WTC11 (cell line): ENCODE measurements around the gene EVI5L. TPM values are rescaled to one million over a fixed set of nuclear protein-coding genes. Genes with fewer than 3 reads are reported as not detected.

Source experiments
- ATAC-seq: fragments of 200-7000 bp; cut with Tn5 transposase; 2 replicates; pipeline ENCODE4 v1.10.0; 2021; ENCODE audit warnings: mild to moderate bottlenecking, moderate library complexity
- CTCF ChIA-PET: fragments of 300-600 bp; sonication (Branson Sonifier 250); formaldehyde crosslinking; loops from one replicate; lab custom pipeline; 2021; ENCODE audit warnings: antibody characterized with exemption; lab: Charles Lee
- POLR2A ChIA-PET: fragments of 350-600 bp; sonication (Branson Sonifier 250); formaldehyde crosslinking; loops from one replicate; lab custom pipeline; 2021; ENCODE audit warnings: antibody characterized with exemption; lab: Charles Lee
- DNase-seq: peaks from one replicate; pipeline ENCODE4 v3.0.0; 2021; ENCODE audit warnings: low spot score
- H3K27ac Mint-ChIP-seq: 2 replicates; pipeline ENCODE4 v1.8.0; 2021; ENCODE audit warnings: mixed read lengths
- H3K27me3 Mint-ChIP-seq: 2 replicates; pipeline ENCODE4 v1.8.0; 2021; ENCODE audit warnings: low read depth, mild to moderate bottlenecking, moderate library complexity, mixed read lengths
- H3K36me3 Mint-ChIP-seq: 2 replicates; pipeline ENCODE4 v1.8.0; 2021; ENCODE audit warnings: mixed read lengths
- H3K4me1 Mint-ChIP-seq: 2 replicates; pipeline ENCODE4 v1.8.0; 2022; ENCODE audit warnings: mixed read lengths
- H3K4me3 Mint-ChIP-seq: 2 replicates; pipeline ENCODE4 v1.8.0; 2021; ENCODE audit warnings: mild to moderate bottlenecking, moderate library complexity, mixed read lengths
- H3K9me3 Mint-ChIP-seq: 2 replicates; pipeline ENCODE4 v1.8.0; 2021; ENCODE audit warnings: mixed read lengths
- ATF2 ChIP-seq: sonication (generic); formaldehyde crosslinking; IDR thresholded peaks from 2 replicates; pipeline ENCODE4 v1.8.1; 2022; ENCODE audit warnings: low read depth, missing genetic modification reagents, borderline replicate concordance
- ATF6 ChIP-seq: sonication (generic); formaldehyde crosslinking; IDR thresholded peaks from 2 replicates; pipeline ENCODE4 v1.8.1; 2023; ENCODE audit warnings: mild to moderate bottlenecking, missing genetic modification reagents
- E2F5 ChIP-seq: sonication (generic); formaldehyde crosslinking; IDR thresholded peaks from 2 replicates; pipeline ENCODE4 v1.8.1; 2022; ENCODE audit warnings: mild to moderate bottlenecking, moderate library complexity, missing genetic modification reagents
- ERG ChIP-seq: fragments of 250-450 bp; sonication (Bioruptor Pico); IDR thresholded peaks from 2 replicates; pipeline ENCODE4 v1.8.0; 2021; ENCODE audit warnings: mild to moderate bottlenecking
- FOXJ3 ChIP-seq: sonication (generic); formaldehyde crosslinking; IDR thresholded peaks from 2 replicates; pipeline ENCODE4 v1.9.0; 2021; ENCODE audit warnings: missing genetic modification reagents, mild to moderate bottlenecking, borderline replicate concordance
- FOXP1 ChIP-seq: sonication (generic); formaldehyde crosslinking; IDR thresholded peaks from 2 replicates; pipeline ENCODE4 v1.8.0; 2022; ENCODE audit warnings: missing genetic modification reagents, mild to moderate bottlenecking, moderate library complexity, borderline replicate concordance
- MLX ChIP-seq: sonication (generic); formaldehyde crosslinking; IDR thresholded peaks from 2 replicates; pipeline ENCODE4 v1.8.1; 2023; ENCODE audit warnings: mild to moderate bottlenecking, missing genetic modification reagents, moderate library complexity
- PREB ChIP-seq: sonication (generic); formaldehyde crosslinking; IDR thresholded peaks from 2 replicates; pipeline ENCODE4 v1.8.1; 2022; ENCODE audit warnings: mild to moderate bottlenecking, missing genetic modification reagents, moderate library complexity, borderline replicate concordance
- RORB ChIP-seq: fragments of 250-450 bp; sonication (Bioruptor Pico); IDR thresholded peaks from 2 replicates; pipeline ENCODE4 v1.9.0; 2021; ENCODE audit warnings: mild to moderate bottlenecking
- SOX15 ChIP-seq: fragments of 250-450 bp; sonication (Bioruptor Pico); IDR thresholded peaks from 2 replicates; pipeline ENCODE4 v1.9.0; 2021; ENCODE audit warnings: mild to moderate bottlenecking
- SP1 ChIP-seq: sonication (generic); formaldehyde crosslinking; conservative IDR thresholded peaks from 2 replicates; pipeline ENCODE4 v1.8.1; 2022; ENCODE audit warnings: missing genetic modification reagents
- TCF7 ChIP-seq: sonication (generic); formaldehyde crosslinking; IDR thresholded peaks from 2 replicates; pipeline ENCODE4 v1.8.0; 2022; ENCODE audit warnings: mild to moderate bottlenecking, low read depth, missing genetic modification reagents, moderate library complexity
- TEAD4 ChIP-seq: sonication (generic); formaldehyde crosslinking; IDR thresholded peaks from 2 replicates; pipeline ENCODE4 v1.8.0; 2022; ENCODE audit warnings: mild to moderate bottlenecking, missing genetic modification reagents
- TP53 ChIP-seq: sonication (generic); formaldehyde crosslinking; IDR thresholded peaks from 2 replicates; pipeline ENCODE4 v1.8.1; 2023; ENCODE audit warnings: mild to moderate bottlenecking, missing genetic modification reagents
- USF1 ChIP-seq: sonication (generic); formaldehyde crosslinking; IDR thresholded peaks from 2 replicates; pipeline ENCODE4 v1.8.0; 2022; ENCODE audit warnings: mild to moderate bottlenecking, missing genetic modification reagents
- ZNF263 ChIP-seq: sonication (generic); formaldehyde crosslinking; IDR thresholded peaks from 2 replicates; pipeline ENCODE4 v1.8.1; 2022; ENCODE audit warnings: low read depth, mild to moderate bottlenecking, moderate library complexity, missing genetic modification reagents
- ZNF512 ChIP-seq: sonication (generic); formaldehyde crosslinking; IDR thresholded peaks from 2 replicates; pipeline ENCODE4 v1.8.1; 2022; ENCODE audit warnings: missing genetic modification reagents, borderline replicate concordance
- total RNA-seq: library from RNA; stranded (reverse); gene quantifications from 3 replicates; pipeline ENCODE4 v1.2.3, GENCODE V29; 2021

Gene EVI5L
- total RNA-seq, 1 experiment from 2014 or later = 10.5 TPM

- H3K9me3 Mint-ChIP-seq = no peaks in the 10 kb centered on the region
- no peak overlapping the region for H3K4me3 Mint-ChIP-seq
- TF ChIP-seq FOXJ3 (CRISPR knock-in tag) = no peak
- no peak for TF ChIP-seq ZNF512 (CRISPR knock-in tag)
- no peak for TF ChIP-seq SOX15 (CRISPR knock-in tag)
- TF ChIP-seq ZNF263 (CRISPR knock-in tag) = no peak
- TF ChIP-seq E2F5 (CRISPR knock-in tag) = no peak
- no peak for TF ChIP-seq TCF7 (CRISPR knock-in tag)
- no peak for TF ChIP-seq PREB (CRISPR knock-in tag)
- TF ChIP-seq TP53 (CRISPR knock-in tag) = no peak
- no peak for TF ChIP-seq TEAD4 (CRISPR knock-in tag)
- no peak for TF ChIP-seq USF1 (CRISPR knock-in tag)
- TF ChIP-seq ATF2 = no peak
- no peak for TF ChIP-seq RORB (CRISPR knock-in tag)
- no peak for TF ChIP-seq ERG (CRISPR knock-in tag)
- no peak for TF ChIP-seq ATF6 (CRISPR knock-in tag)
- TF ChIP-seq FOXP1 = no peak
- TF ChIP-seq MLX (CRISPR knock-in tag) = no peak
- TF ChIP-seq SP1 (CRISPR knock-in tag) = no peak
- ATAC-seq = no peak
- H3K27me3 Mint-ChIP-seq = peaks cover 13% of the 10 kb centered on the region
- CTCF ChIA-PET = interaction anchor here (5.1 kb wide), 1 partner anchor 12 kb away, joined by 70 read pairs; the partner anchor contains the start of gene SNAPC2
- no peak overlapping the region for H3K27ac Mint-ChIP-seq
- peaks cover 10% of the 10 kb centered on the region for H3K36me3 Mint-ChIP-seq
- no peak for DNase-seq
- POLR2A ChIA-PET = interaction anchor here (1.3 kb wide), 1 partner anchor 9 kb away, joined by 4 read pairs; no protein-coding TSS in a partner anchor
- peaks cover 20% of the 10 kb centered on the region for H3K4me1 Mint-ChIP-seq
These were observed 77.1 kb downstream of the EVI5L start for GRCh38 chr19:7907122-7907521.
